K562 (cell line): Measurements from ENCODE around the gene FMC1. TPM values are rescaled to one million over a fixed set of nuclear protein-coding genes. Genes with fewer than 3 reads are reported as not detected.

Source experiments
- CHD2 ChIP-seq: IDR thresholded peaks from 2 replicates; pipeline ENCODE4 v1.6.1; 2011; ENCODE audit warnings: low read depth, low read length
- ETS2 ChIP-seq: IDR thresholded peaks from 2 replicates; pipeline ENCODE4 v1.6.1; 2016; ENCODE audit warnings: borderline replicate concordance, missing genetic modification characterization, mild to moderate bottlenecking, moderate library complexity, missing compliant biosample characterization; ENCODE audit not compliant: poor library complexity, severe bottlenecking
- GTF2E2 ChIP-seq: fragments of 200-800 bp; sonication (Bioruptor generic); IDR thresholded peaks from 2 replicates; pipeline ENCODE4 v1.6.1; 2016; ENCODE audit warnings: missing genetic modification characterization, missing compliant biosample characterization
- JUNB ChIP-seq: fragments of 450-650 bp; formaldehyde crosslinking; conservative IDR thresholded peaks from 2 replicates; pipeline ENCODE4 v1.4.0; 2020; ENCODE audit warnings: mild to moderate bottlenecking
- JUND ChIP-seq, 2 experiments: IDR thresholded peaks; 2 replicates in 1 of 2; 3 replicates in 1 of 2; pipeline ENCODE4 v1.6.1; 2011; ENCODE audit warnings: borderline replicate concordance in 2 of 2, low read depth in 2 of 2, low read length in 2 of 2, improper control_type of control experiment in 1 of 2, missing biosample characterization in 1 of 2, missing genetic modification characterization in 1 of 2, missing genetic modification reagents in 1 of 2
- NELFE ChIP-seq: IDR thresholded peaks from 2 replicates; pipeline ENCODE4 v1.6.1; 2011; ENCODE audit warnings: mild to moderate bottlenecking; ENCODE audit not compliant: insufficient read depth, insufficient read length
- RBM25 ChIP-seq: fragments of 200-400 bp; formaldehyde crosslinking; IDR thresholded peaks from 2 replicates; pipeline ENCODE4 v1.6.1; 2018; ENCODE audit warnings: low read length, low read depth, moderate library complexity; ENCODE audit not compliant: severe bottlenecking
- SFPQ ChIP-seq: fragments of 200-400 bp; formaldehyde crosslinking; IDR thresholded peaks from 2 replicates; pipeline ENCODE4 v1.6.1; 2017; ENCODE audit warnings: mild to moderate bottlenecking, low read depth, low read length, moderate library complexity
- SMAD4 ChIP-seq: fragments of 250-450 bp; sonication (Bioruptor Pico); conservative IDR thresholded peaks from 2 replicates; pipeline ENCODE4 v1.8.0; 2021; ENCODE audit warnings: inconsistent platforms, mild to moderate bottlenecking, moderate library complexity
- ZNF436 ChIP-seq: fragments of 250-450, 450-650 bp; sonication (Bioruptor Pico); formaldehyde crosslinking; IDR thresholded peaks from 2 replicates; pipeline ENCODE4 v1.7.0; 2020; ENCODE audit warnings: mild to moderate bottlenecking
- ZNF449 ChIP-seq: fragments of 250-450 bp; sonication (Bioruptor Pico); IDR thresholded peaks from 2 replicates; pipeline ENCODE4 v1.8.0; 2022; ENCODE audit warnings: moderate library complexity, mild to moderate bottlenecking, inconsistent platforms
- polyA plus RNA-seq, 8 experiments: library from polyadenylated mRNA; depleted of rRNA in 4 of 8; stranded (reverse) in 5 of 8; unstranded in 3 of 8; fragments of >200 nt; fragmentation: Nextera tagmentation in 2 of 8; fragmentation: Illumina TruSeq in 1 of 8; extraction: Ambion mirVana in 2 of 8; extraction: Trizol in 1 of 8; gene quantifications; 2 replicates each; pipeline versions ENCODE4 v1.2.1 to v1.2.3, GENCODE V29; 2011 to 2014; ENCODE audit warnings: inconsistent platforms in 1 of 8, missing spikeins in 1 of 8
- total RNA-seq, 7 experiments: library from RNA; depleted of rRNA in 6 of 7; stranded (reverse); fragments of >200 nt in 6 of 7; fragmentation: Illumina TruSeq in 2 of 7; extraction: Trizol in 2 of 7; gene quantifications; 2 replicates each; pipeline versions ENCODE4 v1.2.1 to v1.2.3, GENCODE V29; 2011 to 2021; ENCODE audit warnings: low replicate concordance in 1 of 7
- TF ChIP-seq, protein P1 (sequence below): fragments of 250-450 bp; sonication (Bioruptor Pico); IDR thresholded peaks from 2 replicates; pipeline ENCODE4 v1.4.0; 2020; ENCODE audit warnings: mild to moderate bottlenecking, moderate library complexity
- TF ChIP-seq, protein P2 (sequence below), 2 experiments: fragments of 200-800 bp in 1 of 2; sonication (Bioruptor generic) in 1 of 2; sonication (generic) in 1 of 2; formaldehyde crosslinking in 1 of 2; IDR thresholded peaks in 1 of 2; conservative IDR thresholded peaks in 1 of 2; 2 replicates each; pipeline versions ENCODE4 v1.5.0 to v1.6.1; 2016 to 2020; ENCODE audit warnings: missing compliant biosample characterization in 1 of 2, missing genetic modification characterization in 1 of 2, missing genetic modification reagents in 1 of 2
- TF ChIP-seq, protein P3 (sequence below): IDR thresholded peaks from 2 replicates; pipeline ENCODE4 v1.6.1; 2014; ENCODE audit warnings: antibody characterized with exemption

Gene FMC1
- total and polyA plus RNA-seq, 9 of the 15 experiments (the other 6 are each of a cell fraction or from before 2014, with no cell fraction given) = 14.0 to 116 (median 29.0) TPM

DNA sequence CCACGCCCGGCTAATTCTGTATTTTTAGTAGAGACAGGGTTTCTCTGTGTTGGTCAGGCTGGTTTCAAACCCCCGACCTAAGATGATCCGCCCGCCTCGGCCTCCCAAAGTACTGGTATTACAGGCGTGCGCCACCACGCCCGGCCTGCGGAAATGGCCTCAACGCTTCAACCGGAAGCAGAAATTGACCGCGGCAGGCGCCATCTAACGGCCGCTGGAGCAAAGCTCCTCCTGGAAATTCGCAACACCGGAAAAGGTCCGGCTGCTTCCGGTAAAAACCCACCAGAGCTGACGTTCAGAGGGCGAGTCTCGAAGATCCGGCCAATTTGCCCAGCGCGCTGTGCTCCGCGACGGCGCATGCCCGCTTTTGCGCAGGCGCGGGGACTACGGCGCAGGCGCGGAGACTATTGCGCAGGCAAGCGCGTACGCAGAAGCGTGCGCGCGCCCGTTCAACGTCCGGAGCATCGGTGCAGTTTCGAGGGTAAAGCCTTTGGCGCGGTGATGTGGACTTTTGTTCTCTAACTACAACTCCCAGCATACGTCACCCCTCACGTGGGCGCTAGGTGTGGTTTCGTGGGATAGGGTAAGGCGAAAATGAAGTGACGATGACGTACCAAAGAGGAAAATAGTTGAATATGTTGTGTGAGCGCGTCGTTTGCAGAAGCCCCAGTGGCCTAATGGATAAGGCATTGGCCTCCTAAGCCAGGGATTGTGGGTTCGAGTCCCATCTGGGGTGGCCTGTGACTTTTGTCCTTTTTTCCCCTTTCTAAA, 915 bp upstream of the FMC1 start (continued):
- peak; percentile 92 for TF ChIP-seq JUND (IDR thresholded peaks at IDR 0.05; ENCODE audit: borderline replicate concordance, low read depth, low read length)
- peak; percentile 94 for TF ChIP-seq JUND (tag; IDR thresholded peaks at IDR 0.05; ENCODE audit: borderline replicate concordance, low read depth, low read length)
- TF ChIP-seq, protein P1, sequence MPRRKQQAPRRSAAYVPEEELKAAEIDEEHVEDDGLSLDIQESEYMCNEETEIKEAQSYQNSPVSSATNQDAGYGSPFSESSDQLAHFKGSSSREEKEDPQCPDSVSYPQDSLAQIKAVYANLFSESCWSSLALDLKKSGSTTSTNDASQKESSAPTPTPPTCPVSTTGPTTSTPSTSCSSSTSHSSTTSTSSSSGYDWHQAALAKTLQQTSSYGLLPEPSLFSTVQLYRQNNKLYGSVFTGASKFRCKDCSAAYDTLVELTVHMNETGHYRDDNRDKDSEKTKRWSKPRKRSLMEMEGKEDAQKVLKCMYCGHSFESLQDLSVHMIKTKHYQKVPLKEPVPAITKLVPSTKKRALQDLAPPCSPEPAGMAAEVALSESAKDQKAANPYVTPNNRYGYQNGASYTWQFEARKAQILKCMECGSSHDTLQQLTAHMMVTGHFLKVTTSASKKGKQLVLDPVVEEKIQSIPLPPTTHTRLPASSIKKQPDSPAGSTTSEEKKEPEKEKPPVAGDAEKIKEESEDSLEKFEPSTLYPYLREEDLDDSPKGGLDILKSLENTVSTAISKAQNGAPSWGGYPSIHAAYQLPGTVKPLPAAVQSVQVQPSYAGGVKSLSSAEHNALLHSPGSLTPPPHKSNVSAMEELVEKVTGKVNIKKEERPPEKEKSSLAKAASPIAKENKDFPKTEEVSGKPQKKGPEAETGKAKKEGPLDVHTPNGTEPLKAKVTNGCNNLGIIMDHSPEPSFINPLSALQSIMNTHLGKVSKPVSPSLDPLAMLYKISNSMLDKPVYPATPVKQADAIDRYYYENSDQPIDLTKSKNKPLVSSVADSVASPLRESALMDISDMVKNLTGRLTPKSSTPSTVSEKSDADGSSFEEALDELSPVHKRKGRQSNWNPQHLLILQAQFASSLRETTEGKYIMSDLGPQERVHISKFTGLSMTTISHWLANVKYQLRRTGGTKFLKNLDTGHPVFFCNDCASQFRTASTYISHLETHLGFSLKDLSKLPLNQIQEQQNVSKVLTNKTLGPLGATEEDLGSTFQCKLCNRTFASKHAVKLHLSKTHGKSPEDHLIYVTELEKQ (CRISPR knock-in tag) = no peak
- TF ChIP-seq JUNB (CRISPR knock-in tag) = 0 out of 2 replicates have a peak, but pooled peaks have one; percentile 13
- TF ChIP-seq SFPQ = no peak
- no peak for TF ChIP-seq NELFE
- no peak for TF ChIP-seq ETS2 (tag)
- peak; percentile 60; the same call in 1 of the 2 replicates for TF ChIP-seq ZNF449 (CRISPR knock-in tag)
- TF ChIP-seq, protein P2, sequence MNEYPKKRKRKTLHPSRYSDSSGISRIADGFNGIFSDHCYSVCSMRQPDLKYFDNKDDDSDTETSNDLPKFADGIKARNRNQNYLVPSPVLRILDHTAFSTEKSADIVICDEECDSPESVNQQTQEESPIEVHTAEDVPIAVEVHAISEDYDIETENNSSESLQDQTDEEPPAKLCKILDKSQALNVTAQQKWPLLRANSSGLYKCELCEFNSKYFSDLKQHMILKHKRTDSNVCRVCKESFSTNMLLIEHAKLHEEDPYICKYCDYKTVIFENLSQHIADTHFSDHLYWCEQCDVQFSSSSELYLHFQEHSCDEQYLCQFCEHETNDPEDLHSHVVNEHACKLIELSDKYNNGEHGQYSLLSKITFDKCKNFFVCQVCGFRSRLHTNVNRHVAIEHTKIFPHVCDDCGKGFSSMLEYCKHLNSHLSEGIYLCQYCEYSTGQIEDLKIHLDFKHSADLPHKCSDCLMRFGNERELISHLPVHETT (CRISPR knock-in tag; conservative IDR thresholded peaks at IDR 0.05 in 1 of 2, IDR thresholded peaks at IDR 0.05 in 1 of 2) = peak in 1 of 2 experiments; percentile 99; a peak in 2 of 4 replicates
- TF ChIP-seq, protein P3, sequence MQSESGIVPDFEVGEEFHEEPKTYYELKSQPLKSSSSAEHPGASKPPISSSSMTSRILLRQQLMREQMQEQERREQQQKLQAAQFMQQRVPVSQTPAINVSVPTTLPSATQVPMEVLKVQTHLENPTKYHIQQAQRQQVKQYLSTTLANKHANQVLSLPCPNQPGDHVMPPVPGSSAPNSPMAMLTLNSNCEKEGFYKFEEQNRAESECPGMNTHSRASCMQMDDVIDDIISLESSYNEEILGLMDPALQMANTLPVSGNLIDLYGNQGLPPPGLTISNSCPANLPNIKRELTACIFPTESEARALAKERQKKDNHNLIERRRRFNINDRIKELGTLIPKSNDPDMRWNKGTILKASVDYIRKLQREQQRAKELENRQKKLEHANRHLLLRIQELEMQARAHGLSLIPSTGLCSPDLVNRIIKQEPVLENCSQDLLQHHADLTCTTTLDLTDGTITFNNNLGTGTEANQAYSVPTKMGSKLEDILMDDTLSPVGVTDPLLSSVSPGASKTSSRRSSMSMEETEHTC = peak; percentile 47; the same call in 1 of the 2 replicates
- TF ChIP-seq RBM25 = peak; percentile 86
- peak; percentile 46 for TF ChIP-seq CHD2
- TF ChIP-seq ZNF436 (CRISPR knock-in tag) = no peak
- TF ChIP-seq SMAD4 (CRISPR knock-in tag) = peak; percentile 92
- TF ChIP-seq GTF2E2 (tag) = no peak
